HCT116 (cell line): ENCODE measurements around the gene CHAF1B.

Experiments
- ELF1 ChIP-seq: IDR thresholded peaks from 2 replicates; pipeline ENCODE4 v1.6.1; 2012; ENCODE audit warnings: low read depth, borderline replicate concordance
- EZH2 ChIP-seq: fragments of 200-600 bp; sonication (generic); IDR thresholded peaks from 2 replicates; pipeline ENCODE4 v1.6.1; 2017; ENCODE audit warnings: antibody characterized with exemption, mixed run types
- EZH2phosphoT487 ChIP-seq: fragments of 200-600 bp; IDR thresholded peaks from 2 replicates; pipeline ENCODE4 v1.6.1; 2018; ENCODE audit warnings: antibody characterized with exemption, borderline replicate concordance
- FOSL1 ChIP-seq: IDR thresholded peaks from 2 replicates; pipeline ENCODE4 v1.6.1; 2012; ENCODE audit warnings: low read depth
- JUND ChIP-seq: IDR thresholded peaks from 2 replicates; pipeline ENCODE4 v1.6.1; 2012
- POLR2A ChIP-seq: IDR thresholded peaks from 2 replicates; pipeline ENCODE4 v1.7.0; 2011; ENCODE audit warnings: borderline replicate concordance; ENCODE audit not compliant: insufficient read depth, insufficient read length; ENCODE audit errors: extremely low read depth
- SIN3A ChIP-seq: IDR thresholded peaks from 2 replicates; pipeline ENCODE4 v1.6.1; 2012; ENCODE audit warnings: low read depth
- SP1 ChIP-seq: IDR thresholded peaks from 2 replicates; pipeline ENCODE4 v1.6.1; 2012; ENCODE audit warnings: low read depth
- YY1 ChIP-seq: IDR thresholded peaks from 2 replicates; pipeline ENCODE4 v1.6.1; 2011; ENCODE audit warnings: low read length, low read depth, moderate library complexity, mild to moderate bottlenecking; ENCODE audit not compliant: insufficient replicate concordance; ENCODE audit errors: extremely low read depth
- TF ChIP-seq, protein P1 (sequence below), 3 experiments: fragments of 200-600 bp in 1 of 3; sonication (generic) in 1 of 3; IDR thresholded peaks in 2 of 3; conservative IDR thresholded peaks in 1 of 3; 2 replicates each; pipeline ENCODE4 v1.5.1; 2012 to 2017; ENCODE audit warnings: low read depth in 2 of 3, low read length in 2 of 3, antibody characterized with exemption in 1 of 3, borderline replicate concordance in 1 of 3, control low read depth in 1 of 3, mild to moderate bottlenecking in 1 of 3, mixed read lengths in 1 of 3, mixed run types in 1 of 3, moderate library complexity in 1 of 3; ENCODE audit not compliant: insufficient read depth in 1 of 3
- TF ChIP-seq, protein P2 (sequence below): IDR thresholded peaks from 2 replicates; pipeline ENCODE4 v1.6.1; 2012

DNA sequence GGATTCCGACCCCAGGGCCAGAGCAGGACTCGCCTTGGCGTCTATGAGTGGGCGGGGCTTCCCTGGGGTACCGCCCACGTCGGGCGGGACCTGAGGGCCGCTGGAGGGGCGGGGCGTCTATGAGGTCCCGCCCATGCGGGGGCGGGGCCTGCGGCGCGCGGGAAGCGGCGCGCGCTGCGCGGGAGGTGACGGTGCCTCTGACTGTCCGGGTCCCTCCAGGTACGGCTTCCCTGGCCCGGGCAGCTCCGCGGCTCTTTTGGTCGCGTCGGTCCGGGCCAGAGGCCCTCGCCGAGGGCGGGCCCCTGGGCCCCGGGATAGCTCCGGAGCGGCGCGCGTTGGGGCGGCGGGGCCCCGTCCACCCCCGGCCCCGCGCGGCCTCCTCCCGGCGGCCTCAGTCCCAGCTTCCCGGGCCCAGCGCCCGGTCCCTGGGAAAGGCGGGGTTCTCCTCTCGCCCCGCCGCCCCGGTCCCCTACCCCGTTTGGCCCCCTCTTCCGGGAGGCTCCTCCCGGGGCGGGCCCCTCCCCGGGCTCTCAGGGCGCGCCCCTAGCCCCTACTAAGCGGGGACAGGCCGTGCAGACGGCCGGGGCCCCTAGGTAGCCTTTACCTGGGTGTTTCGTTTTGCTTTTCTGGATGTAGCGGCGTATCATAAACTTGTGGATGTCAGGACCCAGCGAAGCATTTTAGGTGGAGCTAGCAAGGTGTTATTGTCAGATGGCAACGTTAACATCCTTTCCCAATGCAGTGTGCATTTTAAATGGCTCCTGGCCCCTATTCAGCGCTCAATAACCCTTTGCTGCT is at the start of gene CHAF1B:
- TF ChIP-seq SP1: peak; percentile 46; the same call in 1 of the 2 replicates
- TF ChIP-seq POLR2A: peak; percentile 72
- TF ChIP-seq EZH2: no peak
- TF ChIP-seq YY1: no peak
- TF ChIP-seq, protein P1, sequence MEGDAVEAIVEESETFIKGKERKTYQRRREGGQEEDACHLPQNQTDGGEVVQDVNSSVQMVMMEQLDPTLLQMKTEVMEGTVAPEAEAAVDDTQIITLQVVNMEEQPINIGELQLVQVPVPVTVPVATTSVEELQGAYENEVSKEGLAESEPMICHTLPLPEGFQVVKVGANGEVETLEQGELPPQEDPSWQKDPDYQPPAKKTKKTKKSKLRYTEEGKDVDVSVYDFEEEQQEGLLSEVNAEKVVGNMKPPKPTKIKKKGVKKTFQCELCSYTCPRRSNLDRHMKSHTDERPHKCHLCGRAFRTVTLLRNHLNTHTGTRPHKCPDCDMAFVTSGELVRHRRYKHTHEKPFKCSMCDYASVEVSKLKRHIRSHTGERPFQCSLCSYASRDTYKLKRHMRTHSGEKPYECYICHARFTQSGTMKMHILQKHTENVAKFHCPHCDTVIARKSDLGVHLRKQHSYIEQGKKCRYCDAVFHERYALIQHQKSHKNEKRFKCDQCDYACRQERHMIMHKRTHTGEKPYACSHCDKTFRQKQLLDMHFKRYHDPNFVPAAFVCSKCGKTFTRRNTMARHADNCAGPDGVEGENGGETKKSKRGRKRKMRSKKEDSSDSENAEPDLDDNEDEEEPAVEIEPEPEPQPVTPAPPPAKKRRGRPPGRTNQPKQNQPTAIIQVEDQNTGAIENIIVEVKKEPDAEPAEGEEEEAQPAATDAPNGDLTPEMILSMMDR (IDR thresholded peaks at IDR 0.05 in 2 of 3, conservative IDR thresholded peaks at IDR 0.05 in 1 of 3; ENCODE audit: borderline replicate concordance in 1 of 3, insufficient read depth in 1 of 3, low read depth in 2 of 3, low read length in 2 of 3): no peak
- TF ChIP-seq JUND: no peak
- TF ChIP-seq FOSL1: no peak
- TF ChIP-seq, protein P2, sequence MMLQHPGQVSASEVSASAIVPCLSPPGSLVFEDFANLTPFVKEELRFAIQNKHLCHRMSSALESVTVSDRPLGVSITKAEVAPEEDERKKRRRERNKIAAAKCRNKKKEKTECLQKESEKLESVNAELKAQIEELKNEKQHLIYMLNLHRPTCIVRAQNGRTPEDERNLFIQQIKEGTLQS: no peak
- TF ChIP-seq ELF1: no peak
- no peak for TF ChIP-seq SIN3A
- no peak for TF ChIP-seq EZH2phosphoT487
